Measurements from ENCODE around the gene ARMH2. TPM values are rescaled to one million over a fixed set of nuclear protein-coding genes. Genes with fewer than 3 reads are reported as not detected.

ARMH2 gene
- not detected for total RNA-seq
- long read RNA-seq: 0 reads

DNA sequence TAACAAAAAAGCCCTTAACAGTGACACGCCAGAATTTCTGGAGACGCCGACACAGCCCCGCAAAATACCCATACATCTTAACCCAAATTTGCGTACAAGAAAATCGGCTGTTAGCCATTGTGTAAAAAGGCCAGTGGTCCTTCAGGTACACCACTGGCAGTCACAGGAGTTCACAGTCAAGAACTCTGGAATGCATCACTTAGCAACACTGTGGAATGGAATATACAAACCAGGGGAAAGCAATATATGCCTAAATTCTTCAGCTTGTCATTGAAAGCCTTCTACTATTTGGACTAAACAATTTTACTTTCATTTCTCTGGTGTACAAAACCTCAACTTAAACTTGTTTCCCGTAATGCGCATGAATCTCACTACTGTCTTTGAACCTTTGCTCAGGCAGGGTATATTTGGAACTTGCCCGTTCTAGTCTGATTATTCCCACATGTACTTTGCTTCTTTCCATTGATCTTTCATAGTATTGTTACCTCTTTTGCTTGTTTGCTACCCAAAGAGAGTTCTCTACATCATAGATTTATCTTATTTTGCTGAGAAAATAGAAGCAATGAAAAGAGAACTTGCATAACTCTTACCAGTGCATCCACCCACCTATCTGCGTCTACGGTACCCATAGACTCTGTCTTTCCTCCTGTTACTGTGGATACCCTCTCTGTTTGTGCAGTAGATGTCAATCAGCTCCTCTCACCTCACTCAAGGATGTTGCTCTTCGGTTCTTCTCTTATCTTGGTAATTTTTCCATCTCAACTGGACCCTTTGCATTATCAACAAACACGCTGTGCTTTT is at the start of gene ARMH2:
TSS of gene ARMH2 (minus strand) at position 178 of the 801 bp plus-strand sequence. CDS start at position 118, 60 bp downstream.
- no peak for DNase-seq (ENCODE audit: low spot score)

DNA sequence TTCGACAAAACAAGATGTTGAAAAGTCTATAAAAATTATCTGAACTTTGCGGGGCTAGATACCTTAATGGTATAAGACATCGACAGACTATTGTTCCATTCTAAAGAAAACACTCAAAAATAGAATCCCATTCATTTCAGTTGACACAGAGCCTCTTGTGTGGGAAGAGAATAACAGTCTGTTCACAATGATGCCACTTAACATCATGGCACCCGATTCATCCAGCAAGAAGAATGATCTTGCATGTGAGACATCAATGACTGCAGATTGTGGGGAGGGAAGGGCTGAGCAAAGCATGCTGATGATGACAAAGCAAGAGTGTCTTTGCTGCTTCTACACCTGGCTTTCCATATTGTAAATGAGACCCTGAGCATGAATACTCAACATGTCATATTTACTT is 49.7 kb upstream of the ARMH2 start:
- no peak for DNase-seq (ENCODE audit: low spot score)

GRCh38 chr6:24847402-24847801 is 48.7 kb upstream of the ARMH2 start:
- DNase-seq (ENCODE audit: low spot score): no peak

- no peak for DNase-seq (ENCODE audit: low spot score)
Observed at GRCh38 chr6:24845578-24845977, 46.9 kb upstream of the ARMH2 start.

DNA sequence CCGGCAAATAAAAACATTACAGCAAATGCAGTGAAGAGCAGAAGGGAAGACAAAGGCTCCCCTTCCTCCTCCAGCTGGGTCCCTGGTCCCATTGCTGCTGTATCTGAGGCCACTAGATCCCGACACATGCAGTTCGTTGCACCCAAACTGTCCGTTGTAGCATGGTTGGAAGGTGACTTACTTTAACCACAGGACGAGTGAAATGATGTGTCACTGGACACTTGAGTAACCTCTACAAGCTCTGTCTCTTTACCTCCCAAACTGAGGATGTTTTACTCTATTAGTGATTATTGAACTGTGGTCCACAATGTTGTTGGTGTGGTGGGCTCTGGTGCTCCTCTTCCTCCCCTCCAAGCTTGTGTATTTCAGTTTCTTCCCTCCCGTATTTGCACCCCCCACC is 46.2 kb upstream of the ARMH2 start:
- no peak for DNase-seq (ENCODE audit: low spot score)

- DNase-seq (ENCODE audit: low spot score): no peak
Observed at GRCh38 chr6:24844061-24844460, 45.3 kb upstream of the ARMH2 start.

GRCh38 chr6:24840187-24840586 is 41.5 kb upstream of the ARMH2 start:
- DNase-seq (ENCODE audit: low spot score): no peak

GRCh38 chr6:24838994-24839393 is 40.3 kb upstream of the ARMH2 start:
- no peak for DNase-seq (ENCODE audit: low spot score)

- DNase-seq (ENCODE audit: low spot score): no peak
Observed at GRCh38 chr6:24838081-24838480, 39.4 kb upstream of the ARMH2 start.

- DNase-seq (ENCODE audit: low spot score): no peak
Observed at GRCh38 chr6:24836109-24836508, 37.4 kb upstream of the ARMH2 start.

DNA sequence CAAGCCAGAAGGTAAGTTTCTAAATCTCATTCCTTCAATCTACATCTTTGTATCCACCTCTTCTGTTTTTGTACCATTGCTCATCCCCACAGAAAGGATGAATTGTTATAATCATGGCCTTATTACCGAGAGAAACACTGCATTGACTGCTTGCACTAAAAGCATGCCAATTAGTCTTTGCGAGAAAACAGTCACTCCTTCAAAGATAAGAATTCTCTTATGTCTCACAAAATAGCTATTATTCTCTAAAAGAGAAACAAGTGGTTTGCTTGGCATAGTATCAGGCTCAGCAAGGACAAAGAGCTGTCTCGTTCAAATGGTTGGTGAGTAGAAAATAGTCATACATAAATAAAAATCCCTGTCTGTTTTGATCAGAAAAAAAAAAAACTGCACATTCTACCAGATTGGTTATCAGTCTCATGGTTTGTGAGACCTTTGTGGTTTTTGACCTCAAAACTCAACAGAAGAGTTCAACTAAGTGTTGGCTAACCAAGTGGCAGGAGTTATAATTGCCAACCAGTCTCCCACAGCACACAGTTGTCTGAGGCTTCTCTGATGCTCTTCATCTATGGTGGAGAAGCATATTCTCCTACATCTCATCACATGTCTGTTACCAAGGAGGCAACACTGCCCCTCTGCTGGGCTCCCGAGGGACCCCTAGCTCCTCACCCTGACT is 35.1 kb upstream of the ARMH2 start:
- DNase-seq (ENCODE audit: low spot score): no peak

DNA sequence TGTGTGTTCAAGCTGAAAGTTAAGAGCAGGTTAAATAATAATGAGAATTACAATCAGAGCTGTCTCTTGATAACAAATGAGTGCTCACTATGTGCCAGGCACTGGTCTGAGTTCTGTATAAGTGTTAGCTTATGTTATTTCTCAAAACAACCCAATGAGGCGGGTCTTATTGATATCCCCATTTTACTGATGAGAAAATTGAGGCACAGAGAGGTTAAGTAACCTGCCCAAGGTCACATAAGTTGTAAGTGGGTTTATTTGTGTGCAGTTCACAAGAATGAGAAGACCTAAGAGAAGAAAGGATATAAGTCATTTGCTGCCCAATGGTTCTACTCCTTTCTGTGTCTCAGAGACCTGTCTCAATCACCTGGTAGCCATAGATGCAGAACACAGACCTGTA is 34.1 kb upstream of the ARMH2 start:
- DNase-seq (ENCODE audit: low spot score): no peak

GRCh38 chr6:24831771-24832716 is 33.3 kb upstream of the ARMH2 start:
- no peak for DNase-seq (ENCODE audit: low spot score)

DNA sequence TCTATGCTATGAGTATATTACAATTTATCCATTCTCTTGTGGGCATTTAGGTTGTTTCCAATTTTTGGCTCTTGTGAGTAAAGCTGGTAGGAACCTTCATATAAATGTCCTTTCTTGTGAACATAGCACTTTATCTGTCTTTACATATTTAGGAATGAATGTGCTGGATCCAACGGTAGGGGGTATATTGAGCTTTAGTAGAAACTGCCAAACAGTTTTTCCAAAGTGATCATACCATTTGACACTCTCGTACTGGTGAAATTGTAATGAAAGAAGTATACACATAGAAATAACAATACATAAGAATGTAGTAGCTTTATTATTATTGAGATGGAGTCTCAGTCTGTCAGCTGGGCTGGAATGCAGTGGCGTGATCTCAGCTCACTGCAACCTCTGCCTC is 30.9 kb upstream of the ARMH2 start:
- DNase-seq (ENCODE audit: low spot score): no peak

- no peak for DNase-seq (ENCODE audit: low spot score)
Observed at GRCh38 chr6:24827970-24828369, 29.3 kb upstream of the ARMH2 start.

DNA sequence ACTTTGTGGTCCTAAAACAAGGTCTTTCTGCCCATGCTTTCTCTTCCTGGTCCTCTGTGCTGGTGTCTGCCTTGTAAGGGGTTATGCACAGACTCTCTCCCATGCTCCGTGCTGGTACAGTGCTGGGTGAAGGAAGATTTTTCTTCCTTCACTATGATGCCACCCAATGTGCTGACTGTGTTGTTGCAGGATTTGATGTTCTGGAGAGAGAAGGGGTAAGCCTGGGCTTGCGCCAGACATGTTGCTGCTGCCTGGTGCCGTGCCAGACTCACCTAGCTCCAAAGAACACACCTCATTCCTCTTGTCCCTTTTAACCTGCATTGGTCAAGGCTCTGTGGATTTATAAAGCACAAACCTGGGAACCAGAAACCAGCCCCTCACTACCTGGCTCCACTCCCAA is 28.4 kb upstream of the ARMH2 start:
- DNase-seq (ENCODE audit: low spot score): no peak

DNA sequence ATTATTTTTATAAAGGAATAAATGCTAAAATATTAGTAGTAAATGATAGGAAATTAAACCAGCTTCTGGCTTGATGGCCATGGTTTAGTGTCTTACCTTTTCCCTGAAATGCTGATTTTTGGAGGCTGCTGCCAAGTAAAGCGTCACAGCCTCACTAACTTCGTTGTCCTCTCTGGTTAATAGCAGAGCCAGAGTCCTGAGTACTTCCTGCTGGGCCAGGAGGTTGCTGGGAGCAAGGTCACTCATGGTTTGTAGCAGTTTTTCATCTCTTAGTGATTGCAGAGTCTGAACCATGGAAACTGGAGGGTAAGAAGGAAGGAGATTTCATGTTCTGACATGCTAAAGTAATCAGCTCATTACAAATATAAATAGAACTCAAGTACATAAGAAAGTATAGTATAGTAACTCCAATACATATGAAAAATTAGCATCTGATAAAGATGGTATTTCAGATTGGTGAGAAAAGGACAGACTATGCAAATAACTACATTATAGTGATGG is 26.5 kb upstream of the ARMH2 start:
- no peak for DNase-seq (ENCODE audit: low spot score)

DNA sequence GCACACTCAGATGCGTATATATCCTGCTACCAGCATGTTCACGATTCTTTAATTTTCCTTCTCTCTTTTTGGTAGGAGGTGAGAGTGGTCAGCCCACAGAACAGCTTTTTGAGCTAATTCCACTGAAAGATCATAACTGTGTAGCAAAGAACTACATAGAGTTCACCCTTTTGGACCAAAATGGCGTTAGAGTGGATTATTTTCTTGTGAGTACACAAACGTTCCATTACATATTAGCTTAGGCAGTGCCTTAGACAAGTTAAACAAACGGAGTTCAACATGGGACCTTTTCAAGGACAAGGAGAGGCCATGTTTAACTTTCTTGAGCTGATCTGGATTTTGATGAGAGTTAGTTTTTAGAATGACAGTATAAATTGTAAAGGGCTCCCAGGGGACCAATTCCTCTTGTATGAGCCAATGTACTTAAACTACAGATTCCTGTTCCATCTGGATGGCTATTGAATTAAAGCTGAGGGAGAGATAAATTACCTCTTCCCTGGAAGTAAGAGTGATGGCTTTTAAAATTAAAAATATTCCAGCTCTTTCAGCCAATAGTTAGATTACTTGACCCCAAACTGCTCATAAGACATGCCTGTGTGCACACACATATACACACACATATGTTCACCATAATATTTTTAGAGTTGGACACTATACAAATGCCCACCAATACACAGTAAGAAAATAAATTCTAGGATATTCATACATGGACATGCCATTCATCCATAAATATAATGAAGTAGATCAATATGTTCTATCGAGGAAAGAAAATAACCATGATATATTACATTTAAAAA is 25.6 kb upstream of the ARMH2 start:
- no peak for DNase-seq (ENCODE audit: low spot score)

GRCh38 chr6:24823185-24823584 is 24.5 kb upstream of the ARMH2 start:
- no peak for DNase-seq (ENCODE audit: low spot score)

- no peak for DNase-seq (ENCODE audit: low spot score)
Observed at GRCh38 chr6:24822696-24823095, 24.0 kb upstream of the ARMH2 start.
